CD14-positive monocyte (primary cell): ENCODE data around the gene C2. TPM values are rescaled to one million over a fixed set of nuclear protein-coding genes. Genes with fewer than 3 reads are reported as not detected.

Source experiments
- DNase-seq, 3 donors: peaks; one replicate each; pipeline ENCODE4 v3.0.0-alpha.2; 2011 to 2022
- H2AFZ ChIP-seq: 2 replicates; pipeline ENCODE4 v1.6.0; 2012; ENCODE audit warnings: mild to moderate bottlenecking, low read depth, low read length, inconsistent platforms; ENCODE audit not compliant: insufficient read depth, poor library complexity, severe bottlenecking
- H3K27ac ChIP-seq, 2 donors: 1 replicate in 1 of 2; 2 replicates in 1 of 2; pipeline ENCODE4 v1.5.1; 2012 to 2013; ENCODE audit warnings: low read length in 2 of 2, control low read depth in 1 of 2, inconsistent platforms in 1 of 2, low read depth in 1 of 2, mild to moderate bottlenecking in 1 of 2
- H3K27me3 ChIP-seq, 2 donors: one replicate each; pipeline versions ENCODE4 v1.6.0 to v1.6.1; 2011 to 2013; ENCODE audit warnings: low read length in 2 of 2; ENCODE audit not compliant: control insufficient read depth in 2 of 2, insufficient read depth in 2 of 2
- H3K36me3 ChIP-seq, 2 donors: replicated peaks in 1 of 2; 1 replicate in 1 of 2; 2 replicates in 1 of 2; pipeline versions ENCODE4 v1.5.1 to v1.6.1; 2012 to 2013; ENCODE audit warnings: low read length in 2 of 2, control low read depth in 1 of 2, inconsistent platforms in 1 of 2, mild to moderate bottlenecking in 1 of 2; ENCODE audit not compliant: insufficient read depth in 2 of 2, control insufficient read depth in 1 of 2
- H3K4me1 ChIP-seq, 2 donors: 1 replicate in 1 of 2; 2 replicates in 1 of 2; pipeline versions ENCODE4 v1.5.1 to v1.6.1; 2012 to 2013; ENCODE audit warnings: low read length in 2 of 2, control low read depth in 1 of 2, inconsistent platforms in 1 of 2, mild to moderate bottlenecking in 1 of 2, moderate library complexity in 1 of 2; ENCODE audit not compliant: insufficient read depth in 2 of 2, control insufficient read depth in 1 of 2
- H3K4me2 ChIP-seq: replicated peaks from 2 replicates; pipeline ENCODE3; 2012; ENCODE audit warnings: low read length, moderate library complexity, mild to moderate bottlenecking; ENCODE audit not compliant: poor library complexity, severe bottlenecking; ENCODE audit errors: extremely low read depth
- H3K4me3 ChIP-seq, 3 experiments: fragments of 200-600 bp in 1 of 3; sonication (generic) in 1 of 3; replicated peaks in 1 of 3; 1 replicate in 2 of 3; 2 replicates in 1 of 3; pipeline ENCODE4 v1.5.1; 2011 to 2013; ENCODE audit warnings: low read length in 3 of 3, mild to moderate bottlenecking in 3 of 3, control low read depth in 2 of 3, low read depth in 2 of 3, inconsistent platforms in 1 of 3, moderate library complexity in 1 of 3
- H3K79me2 ChIP-seq: 2 replicates; pipeline ENCODE4 v1.6.0; 2012; ENCODE audit warnings: mild to moderate bottlenecking, control low read depth, inconsistent platforms, low read length, moderate library complexity; ENCODE audit not compliant: insufficient read depth
- H3K9ac ChIP-seq: 2 replicates; pipeline ENCODE4 v1.6.0; 2017; ENCODE audit warnings: low read length, mild to moderate bottlenecking; ENCODE audit not compliant: insufficient read depth, poor library complexity, severe bottlenecking
- H3K9me3 ChIP-seq, 2 donors: replicated peaks in 1 of 2; 1 replicate in 1 of 2; 2 replicates in 1 of 2; pipeline versions ENCODE4 v1.5.1 to v1.6.1; 2012 to 2013; ENCODE audit warnings: low read length in 2 of 2, control low read depth in 1 of 2; ENCODE audit not compliant: control insufficient read depth in 1 of 2, insufficient read depth in 1 of 2
- H4K20me1 ChIP-seq: 2 replicates; pipeline ENCODE4 v1.6.0; 2012; ENCODE audit warnings: mild to moderate bottlenecking, low read length, control low read depth, moderate library complexity; ENCODE audit not compliant: insufficient read depth
- H3K27ac Mint-ChIP-seq, 7 donors: one replicate each; pipeline ENCODE4 v1.8.0; 2020; ENCODE audit warnings: mild to moderate bottlenecking in 7 of 7, mixed read lengths in 7 of 7, moderate library complexity in 6 of 7, inconsistent platforms in 2 of 7
- H3K27me3 Mint-ChIP-seq, 3 donors: one replicate each; pipeline ENCODE4 v1.8.0; 2021 to 2022; ENCODE audit warnings: low read depth in 3 of 3, mild to moderate bottlenecking in 3 of 3, mixed read lengths in 3 of 3, moderate library complexity in 3 of 3, inconsistent platforms in 1 of 3
- H3K36me3 Mint-ChIP-seq, 2 donors: one replicate each; pipeline ENCODE4 v1.8.0; 2020; ENCODE audit warnings: mixed read lengths in 2 of 2, inconsistent platforms in 1 of 2, mild to moderate bottlenecking in 1 of 2
- H3K4me1 Mint-ChIP-seq: one replicate; pipeline ENCODE4 v1.8.0; 2020; ENCODE audit warnings: mild to moderate bottlenecking, mixed read lengths
- H3K4me3 Mint-ChIP-seq, 2 donors: one replicate each; pipeline ENCODE4 v1.8.0; 2020; ENCODE audit warnings: mild to moderate bottlenecking in 2 of 2, mixed read lengths in 2 of 2, moderate library complexity in 1 of 2
- H3K9me3 Mint-ChIP-seq, 7 donors: one replicate each; pipeline ENCODE4 v1.8.0; 2020 to 2022; ENCODE audit warnings: mixed read lengths in 7 of 7, mild to moderate bottlenecking in 6 of 7, moderate library complexity in 6 of 7, inconsistent platforms in 2 of 7
- CTCF ChIP-seq: fragments of 200-600 bp; IDR thresholded peaks from one replicate; pipeline ENCODE4 v1.8.0; 2022; ENCODE audit warnings: antibody characterized with exemption, mild to moderate bottlenecking
- WGBS: methylation state at CpG from one replicate; pipeline ENCODE4 v1.1.5; 2013; ENCODE audit warnings: missing lambda C conversion rate; ENCODE audit not compliant: insufficient coverage; 5-methylcytosine and 5-hydroxymethylcytosine counted together
- intact Hi-C, 2 donors: fragments of 100-400 bp; cut with micrococcal nuclease; formaldehyde crosslinking; loops; one replicate each; pipeline versions ENCODE4 v1.15.0 to v1.15.1; 2023
- polyA plus RNA-seq, 3 donors: library from polyadenylated mRNA; depleted of rRNA in 1 of 3; unstranded in 2 of 3; stranded (reverse) in 1 of 3; fragments of 300-500 nt in 2 of 3; fragments of >200 nt in 1 of 3; fragmentation: Illumina TruSeq in 2 of 3; gene quantifications; 1 replicate in 2 of 3; 2 replicates in 1 of 3; pipeline ENCODE4 v1.2.3, GENCODE V29; 2012 to 2021

Gene C2
- polyA plus RNA-seq, 3 donors: 5.4 to 7.2 (median 6.5) TPM

- no peak overlapping the region for H3K4me3 ChIP-seq
- H3K9me3 ChIP-seq: no peaks in the 10 kb centered on the region
- H3K79me2 ChIP-seq: no peaks in the 10 kb centered on the region
- no peak overlapping the region for H3K4me3 Mint-ChIP-seq
- no peaks in the 10 kb centered on the region for H3K36me3 Mint-ChIP-seq
- DNase-seq: no peak
- no peak overlapping the region for H3K27ac Mint-ChIP-seq
- H4K20me1 ChIP-seq: no peaks in the 10 kb centered on the region
- H3K9ac ChIP-seq: no peak overlapping the region
- H2AFZ ChIP-seq: no peak overlapping the region
- peaks cover 0 to 6% (median 3%) of the 10 kb centered on the region in 3 donors for H3K27me3 Mint-ChIP-seq
- H3K9me3 Mint-ChIP-seq: peaks cover 0 to 1% (median 0%) of the 10 kb centered on the region in 7 donors
- no peak overlapping the region for H3K27ac ChIP-seq
- H3K4me1 Mint-ChIP-seq: peaks cover 10% of the 10 kb centered on the region
- WGBS: 94% methylated on average over 18 of the region's 19 CpGs
- H3K4me1 ChIP-seq: peaks cover 4 to 16% of the 10 kb centered on the region in 2 donors
- intact Hi-C loops: no loop called here
- H3K27me3 ChIP-seq: no peaks in the 10 kb centered on the region
- no peaks in the 10 kb centered on the region for H3K36me3 ChIP-seq
- no peak overlapping the region for H3K4me2 ChIP-seq
- no peak for TF ChIP-seq CTCF
Observed at GRCh38 chr6:31933537-31933936, 6.0 kb downstream of the C2 start.

- no peak overlapping the region for H3K4me3 ChIP-seq
- H3K36me3 ChIP-seq: no peaks in the 10 kb centered on the region
- H3K9me3 ChIP-seq: no peaks in the 10 kb centered on the region
- H3K4me1 Mint-ChIP-seq: peaks cover 2% of the 10 kb centered on the region
- H3K27ac ChIP-seq: no peak overlapping the region
- H3K36me3 Mint-ChIP-seq: no peaks in the 10 kb centered on the region
- no peaks in the 10 kb centered on the region for H3K79me2 ChIP-seq
- intact Hi-C loops: no loop called here
- TF ChIP-seq CTCF: no peak
- no peaks in the 10 kb centered on the region for H4K20me1 ChIP-seq
- H3K27me3 ChIP-seq: no peaks in the 10 kb centered on the region
- H3K9ac ChIP-seq: no peak overlapping the region
- no peak overlapping the region for H3K27ac Mint-ChIP-seq
- no peak for DNase-seq
- no CpG with 5 or more reads among the region's 3 CpGs for WGBS
- H3K4me3 Mint-ChIP-seq: no peak overlapping the region
- H3K9me3 Mint-ChIP-seq: peaks cover 0 to 1% (median 0%) of the 10 kb centered on the region in 7 donors
- H3K4me1 ChIP-seq: peaks cover 0 to 1% of the 10 kb centered on the region in 2 donors
- no peak overlapping the region for H3K4me2 ChIP-seq
- no peak overlapping the region for H2AFZ ChIP-seq
- peaks cover 3 to 9% (median 4%) of the 10 kb centered on the region in 3 donors for H3K27me3 Mint-ChIP-seq
Observed at GRCh38 chr6:31935021-31935420, 7.5 kb downstream of the C2 start.
